HL-60/S4 treated with phorbol 12-myristate 13-acetate at 8.2 ng/mL for 4 days and 3 days (cell line): ENCODE results near the gene PTPRT.

ENCODE experiments used
- in situ Hi-C: fragments of 300-500 bp; cut with MboI; formaldehyde crosslinking; loops from 2 replicates; pipeline ENCODE4 v1.15.0; 2022; ENCODE audit warnings: low sequenced_read_pairs

The PTPRT gene

GRCh38 chr20:43137160-43137559 lies 52.5 kb downstream of the PTPRT start:
- in situ Hi-C loops = no loop called here

DNA sequence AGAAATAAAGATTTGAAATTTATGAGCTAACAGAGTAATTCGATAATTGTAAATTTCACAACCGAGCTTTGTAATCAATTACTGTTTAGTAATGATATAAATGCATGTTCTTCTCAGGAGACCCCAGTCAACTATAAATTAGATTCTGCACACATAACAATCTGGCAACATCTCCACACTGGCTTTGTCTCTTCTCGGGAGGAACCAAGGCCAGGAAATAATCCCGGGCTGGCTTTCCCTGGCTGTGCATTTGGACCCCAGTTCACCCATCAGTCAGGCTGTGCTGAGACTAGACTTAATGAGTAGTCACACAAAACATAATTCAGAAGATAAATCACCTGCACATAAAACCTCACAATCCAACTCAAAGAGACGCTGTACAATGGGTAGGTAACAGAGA lies 65.5 kb downstream of the PTPRT start:
- in situ Hi-C loops = no loop called here

GRCh38 chr20:43123180-43123579 lies 66.5 kb downstream of the PTPRT start:
- in situ Hi-C loops = no loop called here

GRCh38 chr20:43119720-43120119 lies 70.0 kb downstream of the PTPRT start:
- in situ Hi-C loops = no loop called here

- in situ Hi-C loops = no loop called here
These were observed 87.3 kb downstream of the PTPRT start for GRCh38 chr20:43102394-43102793.

GRCh38 chr20:43096931-43097260 lies 92.8 kb downstream of the PTPRT start:
- in situ Hi-C loops = no loop called here

DNA sequence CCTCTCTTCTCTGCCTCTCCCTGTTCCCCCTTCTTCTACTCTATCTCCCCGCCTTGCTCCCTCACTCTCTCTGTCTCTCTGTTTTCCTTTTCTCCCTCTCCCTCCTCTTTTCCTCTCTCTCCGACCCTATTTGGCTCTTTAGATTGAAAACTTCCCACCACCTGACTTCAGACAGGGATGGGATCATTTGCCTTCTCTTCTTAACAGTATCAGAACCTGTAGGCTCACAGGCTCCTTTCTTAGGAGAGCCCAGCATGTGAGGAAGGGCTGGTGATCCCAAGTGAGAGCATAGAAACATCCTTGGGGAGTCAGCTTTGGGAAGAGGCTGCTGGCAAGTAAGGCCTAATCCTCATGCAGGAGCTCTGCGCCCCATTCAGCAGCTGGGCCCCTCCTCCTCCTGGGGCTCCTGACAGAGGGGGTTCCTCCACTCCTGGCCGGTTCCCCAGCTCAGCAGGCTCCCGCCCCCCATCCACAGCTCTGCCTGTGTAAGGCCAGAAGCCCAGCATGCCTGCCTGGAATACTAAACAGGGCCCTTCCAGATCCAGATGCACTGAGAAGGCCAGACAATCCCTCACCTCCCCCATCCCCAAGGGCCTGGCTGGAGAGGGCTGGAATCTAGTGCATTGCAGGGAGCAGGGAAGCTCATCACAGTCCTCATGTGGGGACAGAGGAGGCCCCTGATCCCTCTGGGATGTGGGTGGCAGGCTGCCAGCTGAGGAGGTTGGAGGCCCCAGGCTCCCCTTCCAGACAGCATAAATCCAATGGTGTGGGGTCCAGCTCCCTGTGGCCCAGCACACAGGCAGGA lies 93.4 kb downstream of the PTPRT start:
- in situ Hi-C loops = no loop called here

DNA sequence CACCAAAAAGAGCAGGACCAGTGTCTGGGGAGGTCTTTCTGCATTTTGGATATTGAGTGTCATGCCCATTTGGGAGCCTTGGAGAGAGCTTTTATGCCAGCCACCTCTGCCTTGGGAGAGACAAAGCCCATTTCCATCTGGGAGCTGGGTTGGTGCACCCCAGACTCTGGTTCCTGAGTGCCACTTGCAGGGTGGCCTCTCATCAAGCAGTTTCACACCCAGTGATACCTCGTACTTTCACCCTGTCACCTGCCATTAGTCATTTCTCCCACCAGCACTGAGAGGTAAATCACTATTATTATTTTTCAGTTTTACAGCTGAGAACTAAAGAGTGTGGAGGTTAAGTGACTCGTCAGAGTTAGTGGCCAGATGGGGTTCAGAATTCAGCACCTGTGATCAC lies 94.7 kb downstream of the PTPRT start:
- in situ Hi-C loops = no loop called here

DNA sequence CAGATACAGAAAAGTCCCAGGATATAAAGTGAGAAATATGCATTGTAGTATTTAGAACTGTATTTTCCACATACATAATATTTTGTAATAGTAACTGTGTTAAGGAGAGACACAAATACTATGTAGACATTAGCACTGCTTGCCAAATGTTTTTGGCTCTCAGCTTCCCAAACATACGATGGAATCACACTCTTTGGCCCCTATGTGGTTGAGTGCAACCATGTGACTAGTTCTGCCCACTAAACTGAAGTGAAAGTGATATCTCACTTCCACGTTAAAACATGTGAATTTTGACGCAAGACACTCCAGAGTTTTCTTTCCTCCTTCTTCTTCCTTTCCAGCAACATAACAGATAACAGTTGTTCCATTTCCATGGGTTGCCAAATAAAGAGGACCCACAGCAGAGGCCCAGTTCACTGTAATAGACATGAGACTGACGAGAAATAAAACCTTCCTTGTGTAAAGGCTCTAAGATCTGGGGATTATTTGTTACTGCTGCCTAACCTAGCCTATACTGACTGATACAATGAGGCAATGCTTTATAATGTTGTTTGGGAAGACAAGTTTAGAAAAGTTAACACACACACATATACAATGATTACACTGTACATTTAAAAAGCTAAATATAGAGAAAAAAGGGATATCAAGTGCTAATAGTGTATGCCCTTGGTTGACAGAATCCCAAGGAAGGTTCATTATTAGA lies 97.2 kb downstream of the PTPRT start:
- in situ Hi-C loops = no loop called here

DNA sequence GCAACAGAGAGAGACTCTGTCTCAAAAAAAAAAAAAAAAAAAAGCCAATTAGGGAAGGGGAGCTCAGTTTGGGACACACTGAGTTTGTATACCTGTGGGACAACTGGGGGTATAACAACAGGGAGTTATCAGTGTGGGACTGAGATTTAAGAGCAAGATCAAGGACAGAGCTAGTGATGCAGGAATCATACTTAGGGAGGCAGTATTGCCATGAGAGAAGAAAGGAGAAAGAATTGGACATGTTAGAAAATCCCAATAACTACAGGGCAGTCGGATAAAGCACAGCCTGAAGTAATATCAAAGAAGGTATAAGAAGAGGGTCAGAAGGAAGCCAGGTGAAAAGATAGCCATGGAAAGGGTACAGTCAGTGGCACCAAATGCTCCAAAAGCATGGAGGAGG lies 121.2 kb downstream of the PTPRT start:
- in situ Hi-C loops = no loop called here

DNA sequence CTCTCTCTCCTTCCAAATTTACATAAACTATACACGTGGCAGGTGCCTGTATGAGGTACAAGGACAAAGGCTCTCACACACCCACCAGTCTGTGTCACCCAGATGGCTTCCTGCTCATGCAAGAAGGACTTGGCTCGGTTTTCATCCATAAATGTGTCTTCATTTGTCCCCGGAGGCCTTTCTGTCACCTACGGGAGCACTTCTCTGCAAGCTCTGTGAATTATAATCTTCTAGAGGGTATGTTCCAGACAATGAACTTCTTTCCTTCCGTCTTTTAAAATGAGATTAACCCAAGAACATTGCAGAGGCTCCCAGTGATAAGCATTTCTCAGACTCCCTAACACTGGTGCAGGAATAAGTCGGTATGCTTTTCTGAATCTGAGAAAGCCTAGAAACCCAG lies 123.6 kb downstream of the PTPRT start:
- in situ Hi-C loops = no loop called here

GRCh38 chr20:43065299-43065698 lies 124.4 kb downstream of the PTPRT start:
- in situ Hi-C loops = no loop called here

DNA sequence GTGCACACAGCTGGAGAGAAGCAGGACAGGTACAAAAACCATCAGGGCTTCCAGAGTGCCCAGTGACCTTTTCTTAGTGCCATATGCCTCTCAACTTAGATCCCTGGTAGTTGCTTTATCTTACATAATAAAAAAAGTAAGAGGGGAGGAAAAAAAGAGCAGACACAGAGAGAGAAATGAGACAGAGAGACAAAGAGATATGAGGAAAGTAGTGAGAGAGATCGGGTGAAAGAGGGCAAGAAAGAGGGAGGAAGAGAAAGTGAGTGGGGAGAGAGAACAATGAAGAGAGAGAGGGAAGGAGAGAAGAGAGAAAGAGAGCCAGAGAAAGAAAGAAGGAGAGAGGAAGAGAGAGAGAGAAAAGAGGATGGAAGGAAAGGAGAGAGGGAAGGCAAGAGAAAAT lies 131.6 kb downstream of the PTPRT start:
- in situ Hi-C loops = no loop called here

DNA sequence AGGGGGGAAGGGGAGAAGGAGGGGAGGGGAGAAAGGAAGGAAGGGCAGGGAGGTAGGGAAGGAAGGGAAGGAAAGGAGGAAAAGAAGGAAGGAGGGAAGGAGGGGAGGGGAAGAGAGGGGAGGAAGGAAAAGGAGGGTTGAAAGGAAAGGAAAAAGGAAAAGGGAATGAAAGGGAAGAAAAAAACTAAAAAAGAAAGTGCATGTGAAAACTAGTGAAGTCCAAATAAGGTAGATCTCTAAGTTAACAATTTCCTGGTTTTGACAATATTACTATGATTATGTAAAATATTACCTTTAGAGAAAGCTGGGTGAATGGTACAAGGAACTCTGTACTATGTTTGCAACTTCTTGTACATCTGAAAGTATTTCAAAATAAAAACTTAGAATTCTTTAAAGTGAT lies 132.4 kb downstream of the PTPRT start:
- in situ Hi-C loops = no loop called here

DNA sequence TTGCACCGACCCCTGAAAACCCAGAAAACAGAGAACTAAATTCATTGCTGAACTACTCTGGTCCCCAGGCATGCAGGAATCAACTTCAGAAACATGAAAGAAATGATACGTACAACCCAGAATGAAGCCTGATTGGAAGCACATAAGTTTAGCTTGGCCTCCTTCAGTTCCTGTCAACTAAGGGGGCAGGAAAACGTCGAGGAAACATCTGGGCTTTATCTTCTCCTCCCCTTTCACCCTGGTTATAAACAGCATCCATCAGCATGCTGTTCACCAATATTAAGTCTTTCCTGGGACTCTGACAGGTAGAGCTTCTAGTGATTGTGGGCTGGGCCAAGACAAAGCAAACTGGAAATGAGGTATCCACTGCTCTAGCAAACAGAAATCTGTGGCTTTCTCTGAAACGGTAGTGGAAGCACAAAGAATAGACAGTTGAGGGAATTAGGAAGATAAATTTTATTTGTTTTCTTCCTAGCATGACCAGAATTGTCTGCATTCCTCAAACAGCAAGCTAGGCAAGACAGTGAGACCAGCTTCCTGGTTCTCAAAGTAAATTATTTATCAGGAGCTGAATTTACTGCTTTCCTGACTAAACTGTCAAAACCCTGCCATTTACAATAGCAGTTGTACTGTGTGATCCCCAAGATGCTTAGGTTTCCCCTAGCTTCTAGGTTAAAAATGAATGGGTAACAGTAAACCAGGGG lies 134.4 kb downstream of the PTPRT start:
- in situ Hi-C loops = no loop called here

DNA sequence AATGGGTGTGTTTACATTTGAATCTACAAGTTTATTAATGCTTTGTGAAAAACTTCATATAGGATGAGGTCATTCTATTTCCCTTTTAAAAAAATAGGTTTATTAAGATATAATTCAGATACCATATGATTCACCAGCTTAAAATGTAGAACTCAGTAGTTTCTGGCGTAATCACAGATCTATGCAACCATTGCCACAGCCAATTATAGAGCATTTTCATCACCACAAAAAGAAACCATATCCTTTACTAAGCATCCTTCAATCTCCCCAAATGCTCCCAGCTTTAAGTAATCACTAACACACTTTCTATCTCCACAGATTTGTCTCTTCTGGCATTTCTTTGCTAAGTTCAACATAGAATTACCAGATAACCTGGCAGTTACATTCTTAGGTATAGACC lies 137.2 kb downstream of the PTPRT start:
- in situ Hi-C loops = no loop called here

DNA sequence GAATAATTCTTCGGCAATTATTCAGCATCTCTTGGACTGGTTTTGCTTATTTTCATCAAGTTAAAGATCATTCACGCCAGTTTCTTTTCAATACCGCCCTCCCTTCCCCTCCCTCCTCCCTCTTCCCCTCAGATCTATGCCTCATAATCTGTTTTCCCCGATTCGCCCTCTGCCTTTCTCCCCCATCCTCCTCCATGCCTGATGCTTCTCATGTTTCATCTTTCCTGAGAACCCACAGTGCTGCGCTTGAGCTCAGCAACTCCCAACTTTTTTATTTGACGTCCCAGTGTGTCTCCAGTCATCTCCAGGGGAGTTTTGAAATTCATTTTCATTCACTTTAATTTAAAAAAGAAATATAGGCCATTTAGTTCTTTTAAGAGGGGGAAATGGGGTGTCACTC lies 142.7 kb downstream of the PTPRT start:
- in situ Hi-C loops = no loop called here

- in situ Hi-C loops = no loop called here
These were observed 145.8 kb downstream of the PTPRT start for GRCh38 chr20:43043887-43044286.

- in situ Hi-C loops = no loop called here
These were observed 149.3 kb downstream of the PTPRT start for GRCh38 chr20:43040427-43040826.

DNA sequence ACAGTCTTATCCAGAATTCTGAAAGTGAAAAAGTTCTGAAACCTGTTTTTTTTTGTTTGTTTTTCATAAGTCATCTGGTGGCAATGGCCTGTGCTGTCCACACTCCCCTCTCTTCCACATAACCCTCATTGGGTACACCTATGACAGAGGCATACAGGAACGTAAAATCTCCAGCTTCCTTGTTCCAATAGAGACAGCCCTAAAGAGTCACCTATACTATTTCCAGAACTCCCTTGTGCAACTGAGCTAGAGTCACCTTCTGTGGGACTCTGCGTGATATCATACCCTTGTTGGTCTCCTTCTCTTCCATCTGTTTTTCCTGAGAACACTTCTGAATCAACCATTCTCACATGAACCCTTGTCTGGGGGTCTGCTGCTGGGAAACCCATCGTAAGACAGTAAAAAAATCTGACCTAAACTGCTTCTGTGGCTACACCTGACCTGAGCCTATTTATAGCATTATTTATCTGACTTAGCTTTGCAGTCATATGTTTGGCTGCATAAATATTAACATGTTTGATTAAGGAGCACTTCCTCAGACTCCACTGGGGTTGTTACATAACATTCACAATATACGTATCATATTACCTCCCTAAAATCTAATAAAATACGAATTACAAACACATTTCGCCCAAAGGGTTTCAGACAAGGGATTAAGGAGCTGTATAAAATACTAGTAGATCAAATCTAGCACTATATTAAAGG lies 151.9 kb downstream of the PTPRT start:
- in situ Hi-C loops = no loop called here

DNA sequence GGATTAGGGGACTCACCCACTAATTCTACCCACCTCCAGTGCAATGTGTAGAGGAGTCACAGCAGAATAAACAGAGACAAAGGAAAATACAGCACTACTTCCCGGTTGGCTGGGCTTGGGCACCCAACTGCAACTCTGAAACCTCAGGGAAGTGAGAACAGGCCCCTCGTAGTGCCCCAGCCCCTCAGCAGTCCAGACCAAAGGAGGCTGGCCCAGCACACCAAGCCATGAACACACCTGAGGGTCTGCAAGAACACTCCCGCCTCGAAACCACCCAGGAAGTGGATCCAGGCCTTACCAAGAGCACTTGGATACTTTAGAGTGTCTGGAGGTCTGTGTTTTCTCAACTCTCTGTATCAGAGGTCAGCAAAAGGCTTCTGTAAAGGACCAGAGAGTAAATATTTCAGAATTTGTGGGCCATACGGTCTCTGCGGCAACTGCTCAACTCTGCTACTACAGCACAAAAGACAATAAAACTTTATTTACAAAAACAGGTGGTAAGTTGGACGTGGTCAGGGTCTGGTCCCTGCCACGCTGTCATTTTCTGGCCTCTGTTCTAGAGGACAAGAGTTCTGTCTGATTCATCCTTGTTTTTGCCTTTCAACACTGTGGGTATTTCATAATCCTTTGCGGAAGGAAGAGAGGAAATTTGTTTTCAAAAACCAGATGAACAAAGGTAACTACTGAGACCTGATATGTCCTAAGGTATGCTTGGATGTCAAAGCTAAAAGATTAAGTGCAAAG lies 154.6 kb downstream of the PTPRT start:
- in situ Hi-C loops = no loop called here
